NCI-H446 treated with DMSO at 0.1 percent for 48 hours (cell line): Measurements from ENCODE around the gene PRCD.
"Not testable (repeated sequence)": the region's sequence is repeated elsewhere in the genome, so short reads cannot be mapped to it uniquely, and the experiment has no call there.

ENCODE experiments used
- DNase-seq: peaks from one replicate; lab custom pipeline; 2025; lab: John Stamatoyannopoulos, UW

PRCD gene

GRCh38 chr17:76527430-76528111, 12.3 kb upstream of the PRCD start:
- no peak for DNase-seq

- DNase-seq = no peak
Measured at GRCh38 chr17:76528156-76528527, 11.7 kb upstream of the PRCD start.

GRCh38 chr17:76528528-76529223, 11.2 kb upstream of the PRCD start:
- DNase-seq = no peak

DNA sequence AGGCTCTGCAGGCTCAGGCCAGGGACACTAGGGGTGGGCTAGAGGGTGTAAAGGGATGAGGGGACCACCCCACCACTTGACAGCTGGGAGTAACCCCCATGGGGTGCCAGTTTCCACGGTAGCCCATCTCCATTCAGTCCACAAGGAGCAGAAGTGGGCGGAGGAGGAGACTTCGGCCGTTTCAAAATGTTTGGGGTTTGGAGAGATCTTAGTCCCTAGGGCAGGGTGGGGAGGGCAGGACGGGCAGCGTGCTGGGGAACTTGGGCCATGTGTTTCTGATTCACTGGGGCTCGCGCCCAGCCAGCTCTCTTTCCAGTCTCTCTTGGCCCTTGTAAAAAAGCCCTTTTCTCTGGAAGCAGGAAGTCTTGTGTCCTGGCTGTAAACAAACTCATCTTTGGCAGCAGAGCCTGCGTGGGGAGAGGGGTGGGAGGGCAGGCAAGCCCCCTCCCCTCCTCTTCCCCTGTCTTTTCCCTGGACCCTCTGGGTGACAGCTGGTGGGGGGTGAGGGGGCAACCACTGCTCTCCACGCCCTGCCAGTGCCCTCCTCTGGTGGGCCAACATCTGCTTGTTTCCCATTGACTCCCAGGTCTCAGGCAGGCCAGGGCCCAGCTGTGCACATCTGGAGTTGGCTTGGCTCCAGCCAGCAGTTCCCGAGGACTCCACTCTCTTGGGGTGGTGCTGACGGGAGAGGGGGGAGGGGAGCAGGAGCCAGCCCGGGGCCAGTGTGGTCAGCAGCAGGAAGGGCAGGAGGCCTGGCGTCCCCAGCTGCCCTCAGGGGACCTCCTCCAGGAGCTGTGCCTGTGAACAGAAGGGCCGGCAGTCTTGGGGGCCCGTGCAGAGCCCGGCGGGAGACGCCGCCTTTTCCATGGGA, 10.4 kb upstream of the PRCD start:
- DNase-seq = no peak

- no peak for DNase-seq
Measured at GRCh38 chr17:76530095-76530723, 9.6 kb upstream of the PRCD start.

- no peak for DNase-seq
Measured at GRCh38 chr17:76530811-76531485, 8.9 kb upstream of the PRCD start.

DNA sequence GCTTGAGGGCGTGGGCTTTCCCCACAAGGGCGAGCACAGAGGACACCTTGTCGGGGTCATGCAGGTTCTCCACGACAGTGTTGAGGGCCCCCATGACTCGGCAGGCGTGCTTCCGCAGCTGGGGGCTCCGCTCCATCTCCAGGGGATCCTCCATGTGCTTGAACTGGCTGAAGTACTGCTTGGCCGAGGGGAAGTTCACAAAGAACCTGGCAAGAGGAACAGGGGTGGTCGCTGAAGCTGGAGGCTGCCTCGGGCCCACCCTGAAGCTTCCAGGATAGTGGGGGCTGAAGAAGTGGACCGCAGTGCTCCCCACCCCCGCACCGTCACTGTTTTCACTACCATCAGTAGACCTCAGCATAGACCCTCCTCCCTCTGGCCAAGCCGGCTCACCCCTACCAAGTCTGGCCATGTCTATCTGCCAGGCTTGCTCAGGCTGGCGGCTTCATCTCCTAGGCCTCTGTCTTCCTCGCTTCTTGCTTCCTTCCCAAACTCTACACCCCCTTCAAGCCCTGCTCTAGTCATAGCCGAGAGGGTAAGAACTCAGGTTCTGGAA, 8.3 kb upstream of the PRCD start:
- no peak for DNase-seq

DNA sequence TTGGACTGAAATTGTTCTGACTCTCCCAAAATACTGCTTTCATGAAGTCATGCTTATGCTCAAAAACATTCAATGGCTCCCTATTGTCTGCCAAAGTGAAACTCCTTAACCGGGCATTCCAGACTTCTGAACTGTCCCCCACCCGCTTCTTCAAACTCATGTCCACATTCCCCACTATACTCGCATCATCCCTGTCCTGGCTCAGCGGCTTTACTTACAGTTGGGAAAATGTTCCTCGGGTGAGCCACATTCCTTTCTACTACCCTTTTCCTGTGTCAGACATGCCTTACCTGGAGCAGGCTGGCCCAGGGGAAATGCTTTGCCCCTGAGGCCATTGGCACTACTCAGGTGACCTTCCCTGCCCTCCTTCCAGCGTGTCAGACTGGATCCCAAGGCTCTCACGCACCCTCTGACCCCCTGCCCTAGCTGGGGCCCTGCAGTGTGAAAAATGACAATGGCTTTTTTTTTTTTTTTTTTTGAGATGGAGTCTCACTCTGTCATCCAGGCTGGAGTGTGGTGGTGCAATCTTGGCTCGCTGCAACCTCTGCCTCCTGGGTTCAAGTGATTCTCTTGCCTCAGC, 7.7 kb upstream of the PRCD start:
- DNase-seq = no peak

- DNase-seq = not testable (repeated sequence)
Measured at GRCh38 chr17:76533640-76534359, 6.0 kb upstream of the PRCD start.

GRCh38 chr17:76534831-76535732, 4.8 kb upstream of the PRCD start:
- no peak for DNase-seq

GRCh38 chr17:76535788-76536510, 3.9 kb upstream of the PRCD start:
- no peak for DNase-seq

DNA sequence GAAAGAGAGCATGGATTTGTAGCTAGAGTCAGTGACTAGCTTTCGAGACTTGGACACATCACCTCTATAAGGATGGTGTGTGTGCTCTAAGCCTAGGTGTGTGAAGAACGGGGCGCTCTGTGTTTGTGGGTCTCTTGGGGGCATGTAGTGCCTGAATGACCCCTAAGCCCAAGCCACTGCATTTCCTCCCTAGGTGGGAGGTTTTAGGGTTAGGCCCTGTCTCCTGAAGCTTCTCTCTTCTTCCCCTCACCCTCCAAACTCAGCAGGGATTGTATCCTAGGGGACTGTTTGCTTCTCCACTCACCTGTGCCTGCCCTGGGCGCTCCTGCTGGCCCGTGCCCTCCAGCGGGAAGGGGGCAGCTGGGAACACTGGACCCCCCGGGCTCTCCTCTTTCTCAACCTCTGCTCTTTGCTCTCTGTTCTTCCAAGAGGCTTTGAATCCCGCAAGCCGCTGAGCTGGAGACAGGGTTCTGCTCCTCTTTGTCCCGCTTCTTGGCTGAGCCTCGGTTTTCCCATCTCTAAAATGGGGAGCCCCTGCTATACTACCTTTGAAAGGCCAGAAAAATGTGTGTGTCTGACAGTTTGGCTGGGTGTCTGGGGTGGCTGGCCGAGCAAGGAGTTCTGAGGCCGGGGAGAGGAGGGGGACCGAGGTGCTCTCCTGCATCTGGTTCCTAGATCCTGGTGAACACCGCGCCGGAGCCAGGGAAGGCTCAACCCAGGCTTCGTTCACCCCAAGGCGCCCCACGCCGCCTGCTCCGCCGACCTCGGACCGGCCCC, 3.1 kb upstream of the PRCD start:
- no peak for DNase-seq

GRCh38 chr17:76537288-76537577, 2.6 kb upstream of the PRCD start:
- DNase-seq = no peak

- DNase-seq = no peak
Measured at GRCh38 chr17:76537578-76538280, 2.1 kb upstream of the PRCD start, which contains the start of gene CYGB. Gene CYGB (minus strand): TSS chr17:76537709. CDS start chr17:76537542, 167 bp downstream.

- DNase-seq = no peak
Measured at GRCh38 chr17:76538281-76538931, 1.4 kb upstream of the PRCD start.

DNA sequence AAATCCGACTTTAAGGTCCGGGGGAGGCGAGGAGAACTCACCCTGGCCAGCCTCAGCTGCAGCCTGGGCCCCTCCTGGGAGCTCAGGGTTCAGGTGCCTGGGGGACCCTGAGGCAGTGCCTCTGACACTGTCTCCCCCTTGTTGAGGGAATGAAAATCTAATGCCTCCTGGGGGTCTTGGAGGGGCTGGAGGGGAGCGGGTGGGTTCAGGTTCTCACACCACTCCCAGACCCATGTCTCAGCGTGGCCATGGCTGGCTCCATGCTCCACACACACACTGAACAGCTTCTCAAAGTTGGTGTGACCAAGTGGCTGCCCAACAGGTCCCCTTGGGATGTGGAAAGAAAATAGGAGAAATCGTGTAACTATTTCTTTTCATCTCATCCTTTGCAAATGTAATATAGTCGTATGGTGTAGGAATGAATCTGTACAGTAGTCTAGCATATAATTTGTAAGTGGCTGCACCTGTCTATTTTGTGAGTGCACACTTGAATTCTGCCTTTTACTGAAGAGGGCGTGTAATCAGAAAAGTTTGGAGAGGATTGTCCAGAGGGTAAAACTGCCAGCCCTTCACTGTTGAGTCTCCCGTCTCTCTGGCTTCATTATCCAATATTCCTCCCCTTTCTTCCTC, 788 bp upstream of the PRCD start:
- no peak for DNase-seq
